ENCODE data around the gene ATG2B. TPM values are rescaled to one million over a fixed set of nuclear protein-coding genes. Genes with fewer than 3 reads are reported as not detected.

The ATG2B gene
- total RNA-seq, 1 donor from 2014 or later, result 21.0 TPM

- H3K36me3 Mint-ChIP-seq (ENCODE audit: low read depth), result no peaks in the 10 kb centered on the region
- H3K4me1 Mint-ChIP-seq, result no peaks in the 10 kb centered on the region
- CTCF ChIA-PET, result no interaction called here
- intact Hi-C loops (cut with micrococcal nuclease), result no loop called here
- ATAC-seq (ENCODE audit: low read depth), result no peak
- DNase-seq, result no peak
- no peak overlapping the region for H3K4me3 Mint-ChIP-seq
- H3K27ac Mint-ChIP-seq, result no peak overlapping the region
- H3K27me3 Mint-ChIP-seq, result peaks cover 9% of the 10 kb centered on the region
- POLR2A ChIA-PET, result no interaction called here
- TF ChIP-seq, protein P1, sequence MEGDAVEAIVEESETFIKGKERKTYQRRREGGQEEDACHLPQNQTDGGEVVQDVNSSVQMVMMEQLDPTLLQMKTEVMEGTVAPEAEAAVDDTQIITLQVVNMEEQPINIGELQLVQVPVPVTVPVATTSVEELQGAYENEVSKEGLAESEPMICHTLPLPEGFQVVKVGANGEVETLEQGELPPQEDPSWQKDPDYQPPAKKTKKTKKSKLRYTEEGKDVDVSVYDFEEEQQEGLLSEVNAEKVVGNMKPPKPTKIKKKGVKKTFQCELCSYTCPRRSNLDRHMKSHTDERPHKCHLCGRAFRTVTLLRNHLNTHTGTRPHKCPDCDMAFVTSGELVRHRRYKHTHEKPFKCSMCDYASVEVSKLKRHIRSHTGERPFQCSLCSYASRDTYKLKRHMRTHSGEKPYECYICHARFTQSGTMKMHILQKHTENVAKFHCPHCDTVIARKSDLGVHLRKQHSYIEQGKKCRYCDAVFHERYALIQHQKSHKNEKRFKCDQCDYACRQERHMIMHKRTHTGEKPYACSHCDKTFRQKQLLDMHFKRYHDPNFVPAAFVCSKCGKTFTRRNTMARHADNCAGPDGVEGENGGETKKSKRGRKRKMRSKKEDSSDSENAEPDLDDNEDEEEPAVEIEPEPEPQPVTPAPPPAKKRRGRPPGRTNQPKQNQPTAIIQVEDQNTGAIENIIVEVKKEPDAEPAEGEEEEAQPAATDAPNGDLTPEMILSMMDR (IDR thresholded peaks at IDR 0.05), result no peak
- H3K9me3 Mint-ChIP-seq, result no peaks in the 10 kb centered on the region
These were observed 42.5 kb upstream of the ATG2B start for GRCh38 chr14:96405677-96406076.

DNA sequence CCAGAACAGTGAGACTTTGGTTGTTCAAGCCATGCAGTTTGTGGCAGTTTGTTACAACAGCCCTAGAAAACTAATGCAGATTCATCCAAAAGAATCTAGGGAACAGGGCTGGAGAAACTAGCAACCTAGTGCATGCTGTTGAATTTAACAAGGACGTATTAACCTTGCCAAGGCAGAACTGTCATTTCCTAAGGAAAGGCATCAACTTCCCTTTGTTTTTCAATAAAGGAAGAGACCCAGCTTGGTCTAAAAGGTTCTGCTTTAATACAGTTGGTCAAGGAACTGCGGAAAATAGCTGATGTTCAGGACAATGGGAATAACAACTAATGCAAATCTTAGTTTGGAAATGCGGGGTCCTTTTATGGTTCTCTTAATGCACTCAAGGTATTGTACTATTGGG, 40.3 kb upstream of the ATG2B start:
- Mint-ChIP-seq H3K9me3 (no peaks in the 10 kb centered on the region), H3K27ac (no peak overlapping the region), H3K36me3 (ENCODE audit: low read depth) (no peaks in the 10 kb centered on the region), H3K27me3 (peaks cover 11% of the 10 kb centered on the region), H3K4me1 (no peaks in the 10 kb centered on the region), H3K4me3 (no peak overlapping the region)
- intact Hi-C loops (cut with micrococcal nuclease), result no loop called here
- TF ChIP-seq, protein P1 (IDR thresholded peaks at IDR 0.05), result no peak
- DNase-seq (no peak), ATAC-seq (ENCODE audit: low read depth) (no peak)
- ChIA-PET POLR2A (no interaction called here), CTCF (no interaction called here)

DNA sequence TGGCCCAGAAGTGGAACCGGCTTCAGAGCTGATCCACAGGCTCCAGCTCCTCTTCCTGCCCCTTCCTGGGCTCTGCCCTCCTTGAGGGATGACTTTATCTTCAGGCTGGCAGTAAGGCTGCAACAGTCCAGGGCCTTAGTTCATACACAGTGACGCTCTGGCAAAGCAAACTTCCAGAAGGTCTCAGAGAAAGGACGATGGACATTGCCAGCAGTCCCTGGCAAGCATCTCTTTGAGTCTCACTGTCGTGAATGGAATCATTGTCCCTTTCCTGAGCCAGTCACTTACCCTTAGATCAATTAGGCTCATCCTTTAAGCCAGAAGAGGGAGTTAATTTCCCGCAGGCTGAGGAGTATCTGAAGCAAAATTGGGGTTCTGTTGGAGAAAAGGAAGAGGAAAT, 37.4 kb upstream of the ATG2B start:
- Mint-ChIP-seq H3K27me3 (peaks cover 7% of the 10 kb centered on the region), H3K36me3 (ENCODE audit: low read depth) (no peaks in the 10 kb centered on the region), H3K9me3 (no peaks in the 10 kb centered on the region), H3K27ac (no peak overlapping the region), H3K4me3 (no peak overlapping the region), H3K4me1 (no peaks in the 10 kb centered on the region)
- ATAC-seq (ENCODE audit: low read depth), result no peak
- intact Hi-C loops (cut with micrococcal nuclease), result no loop called here
- no peak for DNase-seq
- CTCF ChIA-PET, result no interaction called here
- TF ChIP-seq, protein P1 (IDR thresholded peaks at IDR 0.05), result no peak
- POLR2A ChIA-PET, result no interaction called here

- H3K4me1 Mint-ChIP-seq, result no peaks in the 10 kb centered on the region
- ChIA-PET CTCF (no interaction called here), POLR2A (interaction anchor here (0.7 kb wide), 1 partner anchor 706 kb away, joined by 9 read pairs; no protein-coding TSS in a partner anchor)
- H3K27ac Mint-ChIP-seq, result no peak overlapping the region
- intact Hi-C loops (cut with micrococcal nuclease), result no loop called here
- peaks cover 10% of the 10 kb centered on the region for H3K27me3 Mint-ChIP-seq
- ATAC-seq (ENCODE audit: low read depth) (no peak), DNase-seq (no peak)
- no peaks in the 10 kb centered on the region for H3K36me3 Mint-ChIP-seq (ENCODE audit: low read depth)
- no peak overlapping the region for H3K4me3 Mint-ChIP-seq
- TF ChIP-seq, protein P1 (IDR thresholded peaks at IDR 0.05), result no peak
- no peaks in the 10 kb centered on the region for H3K9me3 Mint-ChIP-seq
These were observed 36.3 kb upstream of the ATG2B start for GRCh38 chr14:96399405-96399804.

GRCh38 chr14:96398921-96399320, 35.8 kb upstream of the ATG2B start:
- DNase-seq, result no peak
- no peak for ATAC-seq (ENCODE audit: low read depth)
- ChIA-PET POLR2A (no interaction called here), CTCF (no interaction called here)
- peaks cover 7% of the 10 kb centered on the region for H3K27me3 Mint-ChIP-seq
- H3K4me3 Mint-ChIP-seq, result no peak overlapping the region
- H3K9me3 Mint-ChIP-seq, result no peaks in the 10 kb centered on the region
- TF ChIP-seq, protein P1 (IDR thresholded peaks at IDR 0.05), result no peak
- intact Hi-C loops (cut with micrococcal nuclease), result no loop called here
- no peak overlapping the region for H3K27ac Mint-ChIP-seq
- no peaks in the 10 kb centered on the region for H3K36me3 Mint-ChIP-seq (ENCODE audit: low read depth)
- no peaks in the 10 kb centered on the region for H3K4me1 Mint-ChIP-seq
